Retinal pigment epithelial cell (primary cell): ENCODE measurements around the gene MEIS3.
"Not testable (repeated sequence)": the region's sequence is repeated elsewhere in the genome, so short reads cannot be mapped to it uniquely, and the experiment has no call there.

ENCODE experiments used
- DNase-seq: peaks from one replicate; pipeline ENCODE4 v3.0.0-alpha.2; 2010; ENCODE audit warnings: low read depth
- H3K4me3 ChIP-seq: 2 replicates; pipeline ENCODE4 v1.5.1; 2011; ENCODE audit warnings: mild to moderate bottlenecking, low read length, control low read depth, moderate library complexity
- CTCF ChIP-seq: conservative IDR thresholded peaks from 2 replicates; pipeline ENCODE4 v1.5.1; 2011; ENCODE audit warnings: low read depth, low read length, control low read depth, inconsistent platforms

The MEIS3 gene

GRCh38 chr19:47373246-47374240, 45.8 kb downstream of the MEIS3 start:
- no peak overlapping the region for H3K4me3 ChIP-seq
- TF ChIP-seq CTCF: no peak
- DNase-seq: no peak

- H3K4me3 ChIP-seq: no peak overlapping the region
- no peak for TF ChIP-seq CTCF
- DNase-seq: no peak
These were observed 46.7 kb downstream of the MEIS3 start for GRCh38 chr19:47372603-47373002.

- no peak for DNase-seq
- TF ChIP-seq CTCF: no peak
- no peak overlapping the region for H3K4me3 ChIP-seq
These were observed 48.1 kb downstream of the MEIS3 start for GRCh38 chr19:47371261-47371660.

GRCh38 chr19:47370045-47370611, 49.2 kb downstream of the MEIS3 start:
- no peak for TF ChIP-seq CTCF
- H3K4me3 ChIP-seq: no peak overlapping the region
- DNase-seq: no peak

- not testable (repeated sequence) for H3K4me3 ChIP-seq, DNase-seq
These were observed 53.9 kb downstream of the MEIS3 start for GRCh38 chr19:47365455-47365854.

GRCh38 chr19:47363758-47364531, 55.4 kb downstream of the MEIS3 start:
- H3K4me3 ChIP-seq: no peak overlapping the region
- DNase-seq: no peak
- no peak for TF ChIP-seq CTCF

GRCh38 chr19:47362321-47362720, 57.0 kb downstream of the MEIS3 start:
- no peak overlapping the region for H3K4me3 ChIP-seq
- no peak for DNase-seq
- no peak for TF ChIP-seq CTCF
